Heart left ventricle (tissue), 16 donors: ENCODE results near the gene NTNG2. TPM values are rescaled to one million over a fixed set of nuclear protein-coding genes. Genes with fewer than 3 reads are reported as not detected.

Experiments
- ATAC-seq, 4 donors: fragments of 200-7000 bp; cut with Tn5 transposase; one replicate each; pipeline ENCODE4 v1.9.1; 2020 to 2022; ENCODE audit warnings: moderate library complexity in 4 of 4, mild to moderate bottlenecking in 3 of 4, moderate number of reproducible peaks in 1 of 4
- DNase-seq, 5 donors: peaks; one replicate each; pipeline ENCODE4 v3.0.0-alpha.2; 2020
- H3K27ac ChIP-seq, 12 donors: fragments of 200-600 bp; sonication (generic) in 4 of 12; one replicate each; pipeline versions ENCODE4 v1.5.0 to v1.8.0; 2016 to 2022; ENCODE audit warnings: mild to moderate bottlenecking in 2 of 12
- H3K27me3 ChIP-seq, 9 donors: fragments of 200-600 bp; sonication (generic) in 2 of 9; one replicate each; pipeline versions ENCODE4 v1.5.1 to v1.8.0; 2016 to 2022; ENCODE audit warnings: mild to moderate bottlenecking in 3 of 9
- H3K36me3 ChIP-seq, 9 donors: fragments of 200-600 bp; sonication (generic) in 2 of 9; one replicate each; pipeline versions ENCODE4 v1.5.0 to v1.8.0; 2018 to 2022; ENCODE audit warnings: mild to moderate bottlenecking in 2 of 9
- H3K4me1 ChIP-seq, 12 donors: fragments of 200-600 bp; sonication (generic) in 4 of 12; one replicate each; pipeline versions ENCODE4 v1.5.0 to v1.8.0; 2016 to 2022; ENCODE audit warnings: mild to moderate bottlenecking in 3 of 12
- H3K4me3 ChIP-seq, 12 donors: fragments of 200-600 bp; sonication (generic) in 4 of 12; one replicate each; pipeline versions ENCODE4 v1.5.0 to v1.8.0; 2017 to 2022; ENCODE audit warnings: mild to moderate bottlenecking in 9 of 12, moderate library complexity in 4 of 12
- H3K9me3 ChIP-seq, 12 donors: fragments of 200-600 bp; sonication (generic) in 4 of 12; one replicate each; pipeline versions ENCODE4 v1.5.0 to v1.8.0; 2016 to 2022; ENCODE audit warnings: mild to moderate bottlenecking in 1 of 12
- CTCF ChIP-seq, 12 donors: fragments of 200-600 bp; sonication (generic) in 4 of 12; IDR thresholded peaks; one replicate each; pipeline versions ENCODE4 v1.5.0 to v1.8.0; 2018 to 2022; ENCODE audit warnings: antibody characterized with exemption in 12 of 12, mild to moderate bottlenecking in 5 of 12
- POLR2A ChIP-seq, 2 donors: fragments of 450-650 bp; IDR thresholded peaks; one replicate each; pipeline ENCODE4 v1.6.1; 2017; ENCODE audit warnings: antibody characterized with exemption in 2 of 2, mild to moderate bottlenecking in 2 of 2, moderate library complexity in 2 of 2
- WGBS, 4 donors: extraction: QIAGEN DNeasy Blood & Tissue Kit in 2 of 4; methylation state at CpG; one replicate each; pipeline versions ENCODE4 v1.1.5 to v1.1.7; 2013 to 2018; 5-methylcytosine and 5-hydroxymethylcytosine counted together
- intact Hi-C, 10 donors: fragments of 100-400 bp; cut with DNase I; formaldehyde crosslinking; loops; one replicate each; pipeline versions ENCODE4 v1.11.1 to v1.14.2; 2022
- polyA plus RNA-seq, 2 donors: library from polyadenylated mRNA; stranded (reverse); fragments of 200-250 nt; gene quantifications; one replicate each; pipeline ENCODE4 v1.2.3, GENCODE V29; 2013
- total RNA-seq, 9 donors: library from RNA; depleted of rRNA in 2 of 9; stranded (reverse); fragments of >200 nt in 2 of 9; fragmentation: NEBNext Ultra II Directional in 3 of 9; extraction: Animal tissue kit (Norgen Biotek cat#: 25700) in 3 of 9; gene quantifications; one replicate each; pipeline versions ENCODE4 v1.1.0 to v1.2.4, GENCODE V29; 2016 to 2023
- donor health status: ischemic (EF 13 %, LVEDD 7.1; RV severe dilation, severe dysfunction).
- donor health status: healthy with polysubstance abuse.
- donor health status: DM: no; HTN: yes; CAD: no.
- donor health status: DM: no; HTN: no; CAD: no.
- donor health status: ischemic (EF 25% LVEDD 6.9; RV normal size, moderate dysfunction).
- donor health status: ischemic (EF 25% LVEDD 5.7; RV mildly dilated, moderate dysfunction).
- donor health status: healthy.
- donor health status: DM: yes; HTN: yes; CAD: no.
- donor health status: ischemic (EF 35%, LVEDD 5.7; RV mildly dilated, moderate dysfunction).
- donor health status: nonischemic (EF 11% LVEDD 7.7; RV severe dilation, severe dysfunction).
- donor health status: DM: yes; HTN: yes; CAD: no.
- donor health status: PGD.
- donor health status: ischemic (EF 29% LVEDD 5.4; RV normal size, mild dysfunction).
- donor health status: nonischemic (EF 23%, LVEDD 6.1; RV moderate dilation, normal function).

NTNG2 gene
- total and polyA plus RNA-seq, 11 donors = 0.28 to 4.1 (median 2.2) TPM

GRCh38 chr9:132156262-132156661, 5.6 kb upstream of the NTNG2 start:
- intact Hi-C loops = no loop called here
- Histone ChIP-seq H3K9me3 (no peaks in the 10 kb centered on the region), H3K27ac (no peak overlapping the region), H3K4me3 (no peak overlapping the region), H3K36me3 (no peaks in the 10 kb centered on the region), H3K27me3 (peaks cover 0 to 46% (median 10%) of the 10 kb centered on the region in 9 donors), H3K4me1 (peaks cover 0 to 11% (median 0%) of the 10 kb centered on the region in 12 donors)
- no peak for TF ChIP-seq CTCF (IDR thresholded peaks at IDR 0.05)
- TF ChIP-seq POLR2A (IDR thresholded peaks at IDR 0.05) = no peak
- DNase-seq (no peak), ATAC-seq (no peak)
- WGBS, 4 donors = 28 to 45% (median 42%) methylated on average over 2 to 5 of the region's 5 CpGs

GRCh38 chr9:132157347-132158116, 4.3 kb upstream of the NTNG2 start:
- H3K27me3 ChIP-seq = peaks cover 0 to 39% (median 19%) of the 10 kb centered on the region in 9 donors
- H3K27ac ChIP-seq = no peak overlapping the region
- no peak for DNase-seq
- ATAC-seq = no peak
- H3K9me3 ChIP-seq = no peaks in the 10 kb centered on the region
- peaks cover 0 to 17% (median under 1%) of the 10 kb centered on the region in 12 donors for H3K4me1 ChIP-seq
- WGBS, 4 donors = 73 to 88% (median 75%) methylated on average over 16 to 19 of the region's 19 CpGs
- TF ChIP-seq CTCF (IDR thresholded peaks at IDR 0.05) (no peak), POLR2A (IDR thresholded peaks at IDR 0.05) (no peak)
- no peaks in the 10 kb centered on the region for H3K36me3 ChIP-seq
- intact Hi-C loops = no loop called here
- H3K4me3 ChIP-seq = no peak overlapping the region

GRCh38 chr9:132160802-132161742, 786 bp upstream of the NTNG2 start:
- DNase-seq (peak; percentile 27 to 64 (median 40)), ATAC-seq (peak in 2 of 4 donors; percentile 21 to 40)
- no peaks in the 10 kb centered on the region for H3K36me3 ChIP-seq
- peak overlapping the region in 2 of 12 donors; percentile 42 to 55 for H3K27ac ChIP-seq
- H3K4me3 ChIP-seq = peak overlapping the region; percentile 22 to 80 (median 69)
- peaks cover 2 to 62% (median 46%) of the 10 kb centered on the region in 9 donors for H3K27me3 ChIP-seq
- intact Hi-C loops = loop anchor here in 2 of 10 donors (10.0 kb wide), 2 partner anchors 76 to 396 kb away; no protein-coding TSS in a partner anchor
- 7 to 20% (median 9%) methylated on average over 25 to 50 of the region's 50 CpGs for WGBS, 4 donors
- peaks cover 0 to 45% (median 25%) of the 10 kb centered on the region in 12 donors for H3K4me1 ChIP-seq
- H3K9me3 ChIP-seq = no peaks in the 10 kb centered on the region
- TF ChIP-seq CTCF (IDR thresholded peaks at IDR 0.05) (no peak), POLR2A (IDR thresholded peaks at IDR 0.05) (no peak)
